ENCODE measurements around the gene TIE1.

DNA sequence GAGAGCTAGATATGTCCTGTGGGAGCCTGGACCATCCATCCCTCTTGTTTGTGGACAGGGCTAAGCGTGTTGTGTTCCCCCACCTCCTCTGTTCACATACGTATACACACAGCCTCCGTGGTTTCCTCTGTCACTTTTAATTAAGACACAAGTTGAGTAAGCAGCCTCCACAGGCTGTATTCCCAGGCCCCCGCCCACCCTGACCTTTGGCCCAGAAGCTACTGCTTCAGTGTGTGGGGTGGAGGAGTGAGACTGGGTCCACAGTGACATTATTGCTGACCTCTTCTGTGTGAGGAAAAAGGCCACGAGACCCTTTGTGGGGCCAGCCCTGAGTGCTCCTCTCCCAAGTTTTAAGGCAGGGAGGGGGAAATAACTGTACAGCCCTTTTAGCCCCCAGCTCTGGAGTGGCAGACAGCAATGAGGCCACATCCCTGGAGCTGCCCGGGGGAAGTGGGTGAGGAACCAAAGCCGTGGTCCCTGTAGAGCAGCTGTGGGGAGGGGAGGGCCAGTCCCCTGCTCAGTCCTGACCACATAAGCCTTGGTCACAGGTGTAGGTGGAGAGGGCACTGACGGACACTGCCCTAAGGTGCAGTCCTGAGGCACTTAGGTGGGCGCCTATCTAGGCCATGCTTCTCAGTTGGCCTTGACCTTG is 62.6 kb downstream of the TIE1 start:
- no peak for TF ChIP-seq POLR2A (IDR thresholded peaks at IDR 0.05)
- TF ChIP-seq, protein P1, sequence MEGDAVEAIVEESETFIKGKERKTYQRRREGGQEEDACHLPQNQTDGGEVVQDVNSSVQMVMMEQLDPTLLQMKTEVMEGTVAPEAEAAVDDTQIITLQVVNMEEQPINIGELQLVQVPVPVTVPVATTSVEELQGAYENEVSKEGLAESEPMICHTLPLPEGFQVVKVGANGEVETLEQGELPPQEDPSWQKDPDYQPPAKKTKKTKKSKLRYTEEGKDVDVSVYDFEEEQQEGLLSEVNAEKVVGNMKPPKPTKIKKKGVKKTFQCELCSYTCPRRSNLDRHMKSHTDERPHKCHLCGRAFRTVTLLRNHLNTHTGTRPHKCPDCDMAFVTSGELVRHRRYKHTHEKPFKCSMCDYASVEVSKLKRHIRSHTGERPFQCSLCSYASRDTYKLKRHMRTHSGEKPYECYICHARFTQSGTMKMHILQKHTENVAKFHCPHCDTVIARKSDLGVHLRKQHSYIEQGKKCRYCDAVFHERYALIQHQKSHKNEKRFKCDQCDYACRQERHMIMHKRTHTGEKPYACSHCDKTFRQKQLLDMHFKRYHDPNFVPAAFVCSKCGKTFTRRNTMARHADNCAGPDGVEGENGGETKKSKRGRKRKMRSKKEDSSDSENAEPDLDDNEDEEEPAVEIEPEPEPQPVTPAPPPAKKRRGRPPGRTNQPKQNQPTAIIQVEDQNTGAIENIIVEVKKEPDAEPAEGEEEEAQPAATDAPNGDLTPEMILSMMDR (IDR thresholded peaks at IDR 0.05): no peak
- TF ChIP-seq EP300 (IDR thresholded peaks at IDR 0.05): no peak
